Effector memory CD4-positive, alpha-beta T cell (primary cell): Measurements from ENCODE around the gene KLRK1.
"Not testable (repeated sequence)": the region's sequence is repeated elsewhere in the genome, so short reads cannot be mapped to it uniquely, and the experiment has no call there.

Source experiments
- DNase-seq, 3 donors: peaks; one replicate each; pipeline ENCODE4 v3.0.0-alpha.2; 2020
- H3K27ac ChIP-seq: 2 replicates; pipeline ENCODE4 v1.7.0; 2013; ENCODE audit warnings: mild to moderate bottlenecking, low read length, moderate library complexity; ENCODE audit not compliant: insufficient read depth, poor library complexity, severe bottlenecking
- H3K27me3 ChIP-seq: replicated peaks from 2 replicates; pipeline ENCODE4 v1.7.0; 2013; ENCODE audit warnings: mild to moderate bottlenecking, low read length; ENCODE audit not compliant: insufficient read depth, control insufficient read depth, poor library complexity, severe bottlenecking
- H3K36me3 ChIP-seq: 2 replicates; pipeline ENCODE4 v1.7.0; 2013; ENCODE audit warnings: mild to moderate bottlenecking, low read length, moderate library complexity; ENCODE audit not compliant: control insufficient read depth, insufficient read depth
- H3K4me1 ChIP-seq: 2 replicates; pipeline ENCODE4 v1.7.0; 2013; ENCODE audit warnings: low read length, mild to moderate bottlenecking; ENCODE audit not compliant: control insufficient read depth, insufficient read depth, poor library complexity, severe bottlenecking
- H3K4me3 ChIP-seq: 2 replicates; pipeline ENCODE4 v1.7.0; 2013; ENCODE audit warnings: low read length, low read depth, mild to moderate bottlenecking; ENCODE audit not compliant: insufficient read depth, poor library complexity, severe bottlenecking
- H3K9me3 ChIP-seq: 2 replicates; pipeline ENCODE4 v1.7.0; 2013; ENCODE audit warnings: mild to moderate bottlenecking, low read length, moderate library complexity; ENCODE audit not compliant: control insufficient read depth

The KLRK1 gene

GRCh38 chr12:10372559-10372958, 17.3 kb downstream of the KLRK1 start:
- DNase-seq = no peak
- Histone ChIP-seq H3K4me3 (no peak overlapping the region), H3K9me3 (no peaks in the 10 kb centered on the region), H3K36me3 (no peaks in the 10 kb centered on the region), H3K27me3 (no peaks in the 10 kb centered on the region), H3K4me1 (no peaks in the 10 kb centered on the region), H3K27ac (no peak overlapping the region)

GRCh38 chr12:10371893-10372535, 17.8 kb downstream of the KLRK1 start:
- H3K27ac ChIP-seq, H3K27me3 ChIP-seq, DNase-seq, H3K9me3 ChIP-seq, H3K4me1 ChIP-seq, H3K4me3 ChIP-seq, H3K36me3 ChIP-seq: not testable (repeated sequence)

GRCh38 chr12:10369557-10370415, 20.1 kb downstream of the KLRK1 start:
- no peak overlapping the region for H3K4me3 ChIP-seq
- H3K4me1 ChIP-seq = peaks cover 5% of the 10 kb centered on the region
- DNase-seq = no peak
- H3K27ac ChIP-seq = no peak overlapping the region
- no peaks in the 10 kb centered on the region for H3K36me3 ChIP-seq
- no peaks in the 10 kb centered on the region for H3K9me3 ChIP-seq
- H3K27me3 ChIP-seq = no peaks in the 10 kb centered on the region

GRCh38 chr12:10368206-10369171, 21.4 kb downstream of the KLRK1 start:
- no peak overlapping the region for H3K4me3 ChIP-seq
- peaks cover 5% of the 10 kb centered on the region for H3K4me1 ChIP-seq
- H3K36me3 ChIP-seq = no peaks in the 10 kb centered on the region
- no peak overlapping the region for H3K27ac ChIP-seq
- no peak for DNase-seq
- no peaks in the 10 kb centered on the region for H3K27me3 ChIP-seq
- H3K9me3 ChIP-seq = no peaks in the 10 kb centered on the region

- H3K4me3 ChIP-seq, H3K27me3 ChIP-seq, H3K9me3 ChIP-seq, DNase-seq, H3K4me1 ChIP-seq, H3K27ac ChIP-seq, H3K36me3 ChIP-seq: not testable (repeated sequence)
Measured at GRCh38 chr12:10367714-10368113, 22.1 kb downstream of the KLRK1 start.

- no peak for DNase-seq
- Histone ChIP-seq H3K4me3 (no peak overlapping the region), H3K27me3 (no peaks in the 10 kb centered on the region), H3K27ac (no peak overlapping the region), H3K9me3 (no peaks in the 10 kb centered on the region), H3K36me3 (no peaks in the 10 kb centered on the region), H3K4me1 (peaks cover 5% of the 10 kb centered on the region)
Measured at GRCh38 chr12:10366875-10367274, 23.0 kb downstream of the KLRK1 start.

- no peaks in the 10 kb centered on the region for H3K27me3 ChIP-seq
- H3K4me1 ChIP-seq = peaks cover 5% of the 10 kb centered on the region
- no peaks in the 10 kb centered on the region for H3K36me3 ChIP-seq
- H3K27ac ChIP-seq = peak overlapping the region; percentile 61
- H3K4me3 ChIP-seq = no peak overlapping the region
- no peak for DNase-seq
- no peaks in the 10 kb centered on the region for H3K9me3 ChIP-seq
Measured at GRCh38 chr12:10365696-10366405, 24.0 kb downstream of the KLRK1 start.

- no peaks in the 10 kb centered on the region for H3K27me3 ChIP-seq
- peaks cover 5% of the 10 kb centered on the region for H3K4me1 ChIP-seq
- H3K36me3 ChIP-seq = no peaks in the 10 kb centered on the region
- peak overlapping the region; percentile 91 for H3K4me3 ChIP-seq
- peak overlapping the region; percentile 61 for H3K27ac ChIP-seq
- DNase-seq = peak; percentile 6 to 38 (median 13)
- no peaks in the 10 kb centered on the region for H3K9me3 ChIP-seq
Measured at GRCh38 chr12:10364815-10365622, 24.8 kb downstream of the KLRK1 start.
